GM12878 (cell line): Measurements from ENCODE around the gene CNR2. TPM values are rescaled to one million over a fixed set of nuclear protein-coding genes. Genes with fewer than 3 reads are reported as not detected.

Experiments used
- CHD2 ChIP-seq: IDR thresholded peaks from 2 replicates; pipeline ENCODE4 v1.6.1; 2011; ENCODE audit warnings: low read depth, low read length, improper control_type of control experiment, borderline replicate concordance
- CUX1 ChIP-seq: IDR thresholded peaks from 2 replicates; pipeline ENCODE4 v1.6.1; 2012; ENCODE audit warnings: improper control_type of control experiment, low read depth, low read length; ENCODE audit not compliant: insufficient replicate concordance
- MYC ChIP-seq: IDR thresholded peaks from 2 replicates; pipeline ENCODE4 v1.6.1; 2011; ENCODE audit warnings: mild to moderate bottlenecking, low read length, moderate library complexity, inconsistent platforms; ENCODE audit not compliant: insufficient read depth, insufficient replicate concordance, insufficient read length, severe bottlenecking
- PML ChIP-seq: IDR thresholded peaks from 2 replicates; pipeline ENCODE4 v1.6.1; 2012; ENCODE audit warnings: low read length, inconsistent platforms
- RBBP5 ChIP-seq: fragments of 200-600 bp; sonication (generic); conservative IDR thresholded peaks from 2 replicates; pipeline ENCODE4 v1.6.1; 2016
- SMAD5 ChIP-seq: IDR thresholded peaks from 2 replicates; pipeline ENCODE4 v1.6.1; 2016; ENCODE audit warnings: antibody characterized with exemption, low read depth
- SPI1 ChIP-seq: IDR thresholded peaks from 2 replicates; pipeline ENCODE4 v1.6.1; 2011; ENCODE audit warnings: low read depth, mild to moderate bottlenecking, low read length, moderate library complexity, borderline replicate concordance; ENCODE audit not compliant: insufficient read depth
- SREBF1 ChIP-seq: IDR thresholded peaks from 2 replicates; pipeline ENCODE4 v1.6.1; 2012; ENCODE audit warnings: mild to moderate bottlenecking, low read length
- SRF ChIP-seq, 2 experiments: IDR thresholded peaks; 2 replicates each; pipeline ENCODE4 v1.6.1; 2011; ENCODE audit warnings: low read depth in 2 of 2, low read length in 2 of 2, mild to moderate bottlenecking in 1 of 2, moderate library complexity in 1 of 2
- SUZ12 ChIP-seq: fragments of 200-600 bp; sonication (generic); IDR thresholded peaks from one replicate; pipeline ENCODE4 v1.6.1; 2018; ENCODE audit warnings: antibody characterized with exemption, mild to moderate bottlenecking; ENCODE audit not compliant: unreplicated experiment
- TCF7 ChIP-seq: IDR thresholded peaks from 2 replicates; pipeline ENCODE4 v1.6.1; 2014; ENCODE audit warnings: antibody characterized with exemption, borderline replicate concordance
- ZNF24 ChIP-seq: fragments of 450-650 bp; IDR thresholded peaks from 2 replicates; pipeline ENCODE4 v1.6.1; 2017; ENCODE audit warnings: antibody characterized with exemption, mild to moderate bottlenecking
- ZNF274 ChIP-seq: IDR thresholded peaks from one replicate; pipeline ENCODE4 v1.8.0; 2011; ENCODE audit not compliant: insufficient read length, insufficient read depth
- polyA plus RNA-seq, 11 experiments: library from polyadenylated mRNA; depleted of rRNA in 4 of 11; unstranded in 6 of 11; stranded (reverse) in 5 of 11; fragments of >200 nt; fragmentation: Nextera tagmentation in 4 of 11; fragmentation: Illumina TruSeq in 1 of 11; extraction: Ambion mirVana in 4 of 11; extraction: Trizol in 1 of 11; gene quantifications; 1 replicate in 1 of 11; 2 replicates in 10 of 11; pipeline versions ENCODE4 v1.2.1 to v1.2.3, GENCODE V29; 2011 to 2016; ENCODE audit warnings: inconsistent platforms in 2 of 11, missing spikeins in 2 of 11, low read depth in 1 of 11
- total RNA-seq, 4 experiments: library from RNA; depleted of rRNA in 3 of 4; stranded (reverse); fragments of >200 nt in 3 of 4; fragmentation: Illumina TruSeq in 1 of 4; extraction: Trizol in 1 of 4; gene quantifications; 2 replicates each; pipeline versions ENCODE4 v1.2.1 to v1.2.3, GENCODE V29; 2013 to 2021
- TF ChIP-seq, protein P1 (sequence below): fragments of 450-650 bp; IDR thresholded peaks from 2 replicates; pipeline ENCODE4 v1.6.1; 2017; ENCODE audit warnings: antibody characterized with exemption, mild to moderate bottlenecking, moderate library complexity
- TF ChIP-seq, protein P2 (sequence below): fragments of 450-650 bp; IDR thresholded peaks from 2 replicates; pipeline ENCODE4 v1.6.1; 2017; ENCODE audit warnings: mild to moderate bottlenecking, moderate library complexity
- TF ChIP-seq, protein P3 (sequence below): fragments of 450-650 bp; IDR thresholded peaks from 2 replicates; pipeline ENCODE4 v1.6.1; 2017; ENCODE audit warnings: low read depth, mild to moderate bottlenecking, moderate library complexity

The CNR2 gene
- total and polyA plus RNA-seq, 10 of the 15 experiments (the other 5 are each of a cell fraction or from before 2014, with no cell fraction given), result 0.46 to 19.8 (median 12.2) TPM

GRCh38 chr1:23904748-23905357 lies 8.3 kb downstream of the CNR2 start (continued):
- no peak for TF ChIP-seq SUZ12
- TF ChIP-seq SMAD5, result no peak
- TF ChIP-seq MYC, result no peak
- TF ChIP-seq CHD2, result 0 out of 2 replicates have a peak, but pooled peaks have one; percentile 21
- TF ChIP-seq SRF (IDR thresholded peaks at IDR 0.05; ENCODE audit: low read depth in 2 of 2, low read length in 2 of 2), result no peak
- TF ChIP-seq RBBP5, result no peak
- TF ChIP-seq, protein P1, sequence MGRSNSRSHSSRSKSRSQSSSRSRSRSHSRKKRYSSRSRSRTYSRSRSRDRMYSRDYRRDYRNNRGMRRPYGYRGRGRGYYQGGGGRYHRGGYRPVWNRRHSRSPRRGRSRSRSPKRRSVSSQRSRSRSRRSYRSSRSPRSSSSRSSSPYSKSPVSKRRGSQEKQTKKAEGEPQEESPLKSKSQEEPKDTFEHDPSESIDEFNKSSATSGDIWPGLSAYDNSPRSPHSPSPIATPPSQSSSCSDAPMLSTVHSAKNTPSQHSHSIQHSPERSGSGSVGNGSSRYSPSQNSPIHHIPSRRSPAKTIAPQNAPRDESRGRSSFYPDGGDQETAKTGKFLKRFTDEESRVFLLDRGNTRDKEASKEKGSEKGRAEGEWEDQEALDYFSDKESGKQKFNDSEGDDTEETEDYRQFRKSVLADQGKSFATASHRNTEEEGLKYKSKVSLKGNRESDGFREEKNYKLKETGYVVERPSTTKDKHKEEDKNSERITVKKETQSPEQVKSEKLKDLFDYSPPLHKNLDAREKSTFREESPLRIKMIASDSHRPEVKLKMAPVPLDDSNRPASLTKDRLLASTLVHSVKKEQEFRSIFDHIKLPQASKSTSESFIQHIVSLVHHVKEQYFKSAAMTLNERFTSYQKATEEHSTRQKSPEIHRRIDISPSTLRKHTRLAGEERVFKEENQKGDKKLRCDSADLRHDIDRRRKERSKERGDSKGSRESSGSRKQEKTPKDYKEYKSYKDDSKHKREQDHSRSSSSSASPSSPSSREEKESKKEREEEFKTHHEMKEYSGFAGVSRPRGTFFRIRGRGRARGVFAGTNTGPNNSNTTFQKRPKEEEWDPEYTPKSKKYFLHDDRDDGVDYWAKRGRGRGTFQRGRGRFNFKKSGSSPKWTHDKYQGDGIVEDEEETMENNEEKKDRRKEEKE, result no peak
- TF ChIP-seq ZNF24, result no peak
- TF ChIP-seq, protein P2, sequence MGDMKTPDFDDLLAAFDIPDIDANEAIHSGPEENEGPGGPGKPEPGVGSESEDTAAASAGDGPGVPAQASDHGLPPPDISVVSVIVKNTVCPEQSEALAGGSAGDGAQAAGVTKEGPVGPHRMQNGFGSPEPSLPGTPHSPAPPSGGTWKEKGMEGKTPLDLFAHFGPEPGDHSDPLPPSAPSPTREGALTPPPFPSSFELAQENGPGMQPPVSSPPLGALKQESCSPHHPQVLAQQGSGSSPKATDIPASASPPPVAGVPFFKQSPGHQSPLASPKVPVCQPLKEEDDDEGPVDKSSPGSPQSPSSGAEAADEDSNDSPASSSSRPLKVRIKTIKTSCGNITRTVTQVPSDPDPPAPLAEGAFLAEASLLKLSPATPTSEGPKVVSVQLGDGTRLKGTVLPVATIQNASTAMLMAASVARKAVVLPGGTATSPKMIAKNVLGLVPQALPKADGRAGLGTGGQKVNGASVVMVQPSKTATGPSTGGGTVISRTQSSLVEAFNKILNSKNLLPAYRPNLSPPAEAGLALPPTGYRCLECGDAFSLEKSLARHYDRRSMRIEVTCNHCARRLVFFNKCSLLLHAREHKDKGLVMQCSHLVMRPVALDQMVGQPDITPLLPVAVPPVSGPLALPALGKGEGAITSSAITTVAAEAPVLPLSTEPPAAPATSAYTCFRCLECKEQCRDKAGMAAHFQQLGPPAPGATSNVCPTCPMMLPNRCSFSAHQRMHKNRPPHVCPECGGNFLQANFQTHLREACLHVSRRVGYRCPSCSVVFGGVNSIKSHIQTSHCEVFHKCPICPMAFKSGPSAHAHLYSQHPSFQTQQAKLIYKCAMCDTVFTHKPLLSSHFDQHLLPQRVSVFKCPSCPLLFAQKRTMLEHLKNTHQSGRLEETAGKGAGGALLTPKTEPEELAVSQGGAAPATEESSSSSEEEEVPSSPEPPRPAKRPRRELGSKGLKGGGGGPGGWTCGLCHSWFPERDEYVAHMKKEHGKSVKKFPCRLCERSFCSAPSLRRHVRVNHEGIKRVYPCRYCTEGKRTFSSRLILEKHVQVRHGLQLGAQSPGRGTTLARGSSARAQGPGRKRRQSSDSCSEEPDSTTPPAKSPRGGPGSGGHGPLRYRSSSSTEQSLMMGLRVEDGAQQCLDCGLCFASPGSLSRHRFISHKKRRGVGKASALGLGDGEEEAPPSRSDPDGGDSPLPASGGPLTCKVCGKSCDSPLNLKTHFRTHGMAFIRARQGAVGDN, result 0 out of 2 replicates have a peak, but pooled peaks have one; percentile 33
- no peak for TF ChIP-seq ZNF274
- TF ChIP-seq SREBF1, result no peak
- TF ChIP-seq PML, result no peak
- TF ChIP-seq, protein P3, sequence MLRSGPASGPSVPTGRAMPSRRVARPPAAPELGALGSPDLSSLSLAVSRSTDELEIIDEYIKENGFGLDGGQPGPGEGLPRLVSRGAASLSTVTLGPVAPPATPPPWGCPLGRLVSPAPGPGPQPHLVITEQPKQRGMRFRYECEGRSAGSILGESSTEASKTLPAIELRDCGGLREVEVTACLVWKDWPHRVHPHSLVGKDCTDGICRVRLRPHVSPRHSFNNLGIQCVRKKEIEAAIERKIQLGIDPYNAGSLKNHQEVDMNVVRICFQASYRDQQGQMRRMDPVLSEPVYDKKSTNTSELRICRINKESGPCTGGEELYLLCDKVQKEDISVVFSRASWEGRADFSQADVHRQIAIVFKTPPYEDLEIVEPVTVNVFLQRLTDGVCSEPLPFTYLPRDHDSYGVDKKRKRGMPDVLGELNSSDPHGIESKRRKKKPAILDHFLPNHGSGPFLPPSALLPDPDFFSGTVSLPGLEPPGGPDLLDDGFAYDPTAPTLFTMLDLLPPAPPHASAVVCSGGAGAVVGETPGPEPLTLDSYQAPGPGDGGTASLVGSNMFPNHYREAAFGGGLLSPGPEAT, result peak; percentile 74; the same call in 1 of the 2 replicates
- TF ChIP-seq CUX1, result no peak
- peak; percentile 21; the same call in 1 of the 2 replicates for TF ChIP-seq SPI1
- no peak for TF ChIP-seq TCF7
